DOHH2 (cell line): Measurements from ENCODE around the gene FLT3.

Experiments used
- EZH2phosphoT487 ChIP-seq: fragments of 200-600 bp; sonication (generic); IDR thresholded peaks from 2 replicates; pipeline ENCODE4 v1.6.1; 2017; ENCODE audit warnings: borderline replicate concordance, mild to moderate bottlenecking, antibody characterized with exemption, low read length, moderate library complexity, mixed read lengths
- TF ChIP-seq, protein P1 (sequence below): fragments of 200-600 bp; sonication (generic); IDR thresholded peaks from one replicate; pipeline ENCODE4 v1.5.1; 2014; ENCODE audit warnings: antibody characterized with exemption, mild to moderate bottlenecking, low read depth, low read length; ENCODE audit not compliant: poor library complexity, severe bottlenecking

DNA sequence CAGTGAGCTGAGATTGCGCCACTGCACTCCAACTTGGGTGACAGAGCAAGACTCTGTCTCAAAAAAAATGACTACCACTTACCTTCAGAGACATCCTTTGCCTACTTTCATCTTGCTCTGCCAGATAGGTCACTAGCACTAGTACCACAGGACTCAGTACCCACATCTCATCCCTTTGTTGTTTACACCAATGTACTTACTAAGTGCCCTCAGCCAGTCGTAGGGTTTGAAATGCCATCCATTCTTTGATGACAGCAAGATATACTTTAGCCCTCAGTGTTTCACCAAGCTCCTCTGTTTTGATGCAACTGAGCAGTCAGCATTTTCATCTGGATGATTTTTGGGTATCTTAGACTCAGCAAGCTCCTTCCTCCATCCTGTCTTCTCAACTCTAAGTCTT lies 118.0 kb downstream of the FLT3 start:
- TF ChIP-seq, protein P1, sequence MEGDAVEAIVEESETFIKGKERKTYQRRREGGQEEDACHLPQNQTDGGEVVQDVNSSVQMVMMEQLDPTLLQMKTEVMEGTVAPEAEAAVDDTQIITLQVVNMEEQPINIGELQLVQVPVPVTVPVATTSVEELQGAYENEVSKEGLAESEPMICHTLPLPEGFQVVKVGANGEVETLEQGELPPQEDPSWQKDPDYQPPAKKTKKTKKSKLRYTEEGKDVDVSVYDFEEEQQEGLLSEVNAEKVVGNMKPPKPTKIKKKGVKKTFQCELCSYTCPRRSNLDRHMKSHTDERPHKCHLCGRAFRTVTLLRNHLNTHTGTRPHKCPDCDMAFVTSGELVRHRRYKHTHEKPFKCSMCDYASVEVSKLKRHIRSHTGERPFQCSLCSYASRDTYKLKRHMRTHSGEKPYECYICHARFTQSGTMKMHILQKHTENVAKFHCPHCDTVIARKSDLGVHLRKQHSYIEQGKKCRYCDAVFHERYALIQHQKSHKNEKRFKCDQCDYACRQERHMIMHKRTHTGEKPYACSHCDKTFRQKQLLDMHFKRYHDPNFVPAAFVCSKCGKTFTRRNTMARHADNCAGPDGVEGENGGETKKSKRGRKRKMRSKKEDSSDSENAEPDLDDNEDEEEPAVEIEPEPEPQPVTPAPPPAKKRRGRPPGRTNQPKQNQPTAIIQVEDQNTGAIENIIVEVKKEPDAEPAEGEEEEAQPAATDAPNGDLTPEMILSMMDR, result no peak
- no peak for TF ChIP-seq EZH2phosphoT487
